Measurements from ENCODE around the gene MYH3.
A peak's percentile ranks its signal among the peaks of the same experiment; 100 is the strongest.

Gene MYH3

GRCh38 chr17:10657879-10658278 lies 770 bp upstream of the MYH3 start:
- no peak for DNase-seq (ENCODE audit: low read depth, low spot score)
- ChIA-PET POLR2A (no interaction called here), CTCF (interaction anchor here (1.3 to 5.1 kb wide), 2 partner anchors 12 to 41 kb away, joined by 3 to 33 read pairs; no protein-coding TSS in a partner anchor)

GRCh38 chr17:10653987-10654386 lies 3.1 kb downstream of the MYH3 start:
- DNase-seq (ENCODE audit: low read depth, low spot score): no peak
- TF ChIP-seq, protein P1, sequence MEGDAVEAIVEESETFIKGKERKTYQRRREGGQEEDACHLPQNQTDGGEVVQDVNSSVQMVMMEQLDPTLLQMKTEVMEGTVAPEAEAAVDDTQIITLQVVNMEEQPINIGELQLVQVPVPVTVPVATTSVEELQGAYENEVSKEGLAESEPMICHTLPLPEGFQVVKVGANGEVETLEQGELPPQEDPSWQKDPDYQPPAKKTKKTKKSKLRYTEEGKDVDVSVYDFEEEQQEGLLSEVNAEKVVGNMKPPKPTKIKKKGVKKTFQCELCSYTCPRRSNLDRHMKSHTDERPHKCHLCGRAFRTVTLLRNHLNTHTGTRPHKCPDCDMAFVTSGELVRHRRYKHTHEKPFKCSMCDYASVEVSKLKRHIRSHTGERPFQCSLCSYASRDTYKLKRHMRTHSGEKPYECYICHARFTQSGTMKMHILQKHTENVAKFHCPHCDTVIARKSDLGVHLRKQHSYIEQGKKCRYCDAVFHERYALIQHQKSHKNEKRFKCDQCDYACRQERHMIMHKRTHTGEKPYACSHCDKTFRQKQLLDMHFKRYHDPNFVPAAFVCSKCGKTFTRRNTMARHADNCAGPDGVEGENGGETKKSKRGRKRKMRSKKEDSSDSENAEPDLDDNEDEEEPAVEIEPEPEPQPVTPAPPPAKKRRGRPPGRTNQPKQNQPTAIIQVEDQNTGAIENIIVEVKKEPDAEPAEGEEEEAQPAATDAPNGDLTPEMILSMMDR (IDR thresholded peaks at IDR 0.05; ENCODE audit: insufficient read depth, low read length, missing control alignments): no peak
- ChIA-PET POLR2A (no interaction called here), CTCF (interaction anchor here (0.7 to 5.1 kb wide), 6 partner anchors 8 to 83 kb away, joined by 3 to 33 read pairs (median 3); no protein-coding TSS in a partner anchor)
- no peak overlapping the region for H3K4me3 ChIP-seq (ENCODE audit: low read depth, low read length)

More at GRCh38 chr17:10657879-10658278, 770 bp upstream of the MYH3 start:
- TF ChIP-seq, protein P1 (IDR thresholded peaks at IDR 0.05; ENCODE audit: insufficient read depth, low read length, missing control alignments): no peak
- no peak overlapping the region for H3K4me3 ChIP-seq (ENCODE audit: low read depth, low read length)

GRCh38 chr17:10652984-10653659 lies 4.0 kb downstream of the MYH3 start:
- CTCF ChIA-PET: interaction anchor here (0.9 to 5.1 kb wide), 5 partner anchors 7 to 84 kb away, joined by 3 to 33 read pairs (median 3); no protein-coding TSS in a partner anchor
- TF ChIP-seq, protein P1 (IDR thresholded peaks at IDR 0.05; ENCODE audit: insufficient read depth, low read length, missing control alignments): no peak
- POLR2A ChIA-PET: no interaction called here
- DNase-seq (ENCODE audit: low read depth, low spot score): no peak
- no peak overlapping the region for H3K4me3 ChIP-seq (ENCODE audit: low read depth, low read length)

DNA sequence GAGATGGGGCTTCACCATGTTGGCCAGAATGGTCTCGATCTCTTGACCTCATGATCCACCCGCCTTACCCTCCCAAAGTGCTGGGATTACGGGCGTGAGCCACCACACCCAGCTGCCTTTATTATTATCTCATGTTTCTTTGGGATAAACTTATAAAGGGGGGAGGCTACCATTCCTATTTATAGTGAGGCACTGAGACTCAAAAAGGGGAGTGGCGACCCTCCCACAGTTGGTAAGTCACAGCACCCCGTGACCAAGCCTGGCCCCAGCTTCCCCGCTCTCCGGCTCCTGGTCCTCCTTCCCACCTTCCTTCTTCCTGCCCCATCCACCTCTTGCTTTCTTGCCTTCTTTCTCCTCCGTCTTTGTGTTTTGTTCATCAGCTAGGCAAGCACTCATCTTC lies 5.2 kb downstream of the MYH3 start:
- CTCF ChIA-PET: no interaction called here
- TF ChIP-seq, protein P1 (IDR thresholded peaks at IDR 0.05; ENCODE audit: insufficient read depth, low read length, missing control alignments): no peak
- DNase-seq (ENCODE audit: low read depth, low spot score): no peak
- no peak overlapping the region for H3K4me3 ChIP-seq (ENCODE audit: low read depth, low read length)
- POLR2A ChIA-PET: no interaction called here

GRCh38 chr17:10649602-10650001 lies 7.5 kb downstream of the MYH3 start:
- CTCF ChIA-PET: interaction anchor here (0.7 to 2.1 kb wide), 7 partner anchors 8 to 195 kb away, joined by 3 to 10 read pairs (median 6); no protein-coding TSS in a partner anchor
- no peak for DNase-seq (ENCODE audit: low read depth, low spot score)
- H3K4me3 ChIP-seq (ENCODE audit: low read depth, low read length): no peak overlapping the region
- POLR2A ChIA-PET: no interaction called here
- TF ChIP-seq, protein P1 (IDR thresholded peaks at IDR 0.05; ENCODE audit: insufficient read depth, low read length, missing control alignments): no peak

DNA sequence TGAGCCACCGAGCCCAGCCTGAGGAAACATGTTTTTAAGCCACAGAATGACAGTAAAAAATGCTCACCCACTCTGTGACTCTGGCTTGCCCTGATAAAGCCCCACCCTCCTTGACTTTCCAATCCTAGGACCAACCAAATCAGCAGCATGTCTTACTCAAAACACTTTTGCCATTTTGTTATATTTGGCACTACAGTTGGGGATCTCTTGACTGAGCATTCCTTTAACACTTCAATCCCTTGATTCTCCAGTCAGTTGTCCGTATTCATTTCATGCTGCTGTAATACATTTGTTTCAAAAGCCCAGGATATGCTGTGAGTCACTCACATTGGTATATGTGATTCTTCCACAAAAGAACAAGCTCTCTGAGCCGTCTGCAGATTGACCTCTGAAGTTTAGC lies 8.2 kb downstream of the MYH3 start:
- POLR2A ChIA-PET: no interaction called here
- TF ChIP-seq, protein P1 (IDR thresholded peaks at IDR 0.05; ENCODE audit: insufficient read depth, low read length, missing control alignments): no peak
- H3K4me3 ChIP-seq (ENCODE audit: low read depth, low read length): no peak overlapping the region
- CTCF ChIA-PET: interaction anchor here (1.0 to 2.1 kb wide), 5 partner anchors 18 to 196 kb away, joined by 3 to 10 read pairs (median 8); no protein-coding TSS in a partner anchor
- DNase-seq (ENCODE audit: low read depth, low spot score): peak; percentile 29
